ENCODE results near the gene TM2D3. TPM values are rescaled to one million over a fixed set of nuclear protein-coding genes. Genes with fewer than 3 reads are reported as not detected.

Gene TM2D3
- total and polyA plus RNA-seq, 2 of the 8 experiments (the other 6 are each of a cell fraction or from before 2014, with no cell fraction given): 26.4 to 28.0 TPM

- TF ChIP-seq PHF8 (conservative IDR thresholded peaks at IDR 0.05; ENCODE audit: low read depth, low read length) (no peak), SP1 (IDR thresholded peaks at IDR 0.05; ENCODE audit: low read depth, low read length) (no peak), TEAD4 (IDR thresholded peaks at IDR 0.05; ENCODE audit: low read depth, low read length) (no peak), TAF7 (optimal IDR thresholded peaks at IDR 0.05; ENCODE audit: borderline replicate concordance, low read depth, low read length) (no peak), ATF2 (IDR thresholded peaks at IDR 0.05; ENCODE audit: low read length) (no peak), RAD21 (IDR thresholded peaks at IDR 0.05 in 1 of 2, conservative IDR thresholded peaks at IDR 0.05 in 1 of 2; ENCODE audit: low read depth in 2 of 2, low read length in 2 of 2) (peak; percentile 24 to 32; a peak in 1 of 4 replicates), HDAC2 (IDR thresholded peaks at IDR 0.05; ENCODE audit: borderline replicate concordance in 1 of 2, low read depth in 2 of 2, low read length in 2 of 2) (no peak), E2F6 (IDR thresholded peaks at IDR 0.05) (no peak), CBX5 (IDR thresholded peaks at IDR 0.05; ENCODE audit: low read depth, low read length) (no peak)
Measured at GRCh38 chr15:101608201-101608600, 44.0 kb downstream of the TM2D3 start (continued).
